GM18499 (cell line): ENCODE data around the gene ADGRV1.
A peak's percentile ranks its signal among the peaks of the same experiment; 100 is the strongest.
"Not testable (repeated sequence)": the region's sequence is repeated elsewhere in the genome, so short reads cannot be mapped to it uniquely, and the experiment has no call there.

Experiments used
- ATAC-seq: cut with Tn5 transposase; IDR thresholded peaks from one replicate; pipeline ENCODE4 v1.9.1; 2021; ENCODE audit warnings: moderate number of reproducible peaks; ENCODE audit not compliant: insufficient read depth, unreplicated experiment

The ADGRV1 gene

GRCh38 chr5:90800515-90800914 lies 241.9 kb downstream of the ADGRV1 start:
- ATAC-seq, result not testable (repeated sequence)

GRCh38 chr5:90802474-90803317 lies 244.1 kb downstream of the ADGRV1 start:
- peak; percentile 75 for ATAC-seq

DNA sequence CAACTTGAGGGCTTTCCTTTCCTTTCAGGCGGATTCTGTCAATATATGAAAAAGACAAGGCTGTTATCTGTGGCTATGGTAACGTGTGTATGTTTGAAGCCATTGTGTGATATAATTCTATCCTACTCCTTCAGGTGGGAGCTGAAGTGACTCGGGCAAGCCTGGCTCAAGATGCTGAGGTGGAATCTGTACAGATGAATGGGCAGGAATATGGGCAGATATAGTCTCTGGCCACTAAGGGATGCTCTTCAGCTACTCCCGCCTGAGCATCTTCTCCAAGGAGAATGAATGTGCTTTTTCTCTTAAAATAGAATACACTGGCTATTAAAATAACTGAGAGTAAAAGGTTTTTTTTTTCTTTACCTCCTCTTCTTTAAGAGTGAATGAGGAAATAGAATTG lies 244.8 kb downstream of the ADGRV1 start:
- no peak for ATAC-seq

GRCh38 chr5:90803876-90804275 lies 245.3 kb downstream of the ADGRV1 start:
- ATAC-seq, result no peak

GRCh38 chr5:90807496-90807895 lies 248.9 kb downstream of the ADGRV1 start:
- no peak for ATAC-seq

DNA sequence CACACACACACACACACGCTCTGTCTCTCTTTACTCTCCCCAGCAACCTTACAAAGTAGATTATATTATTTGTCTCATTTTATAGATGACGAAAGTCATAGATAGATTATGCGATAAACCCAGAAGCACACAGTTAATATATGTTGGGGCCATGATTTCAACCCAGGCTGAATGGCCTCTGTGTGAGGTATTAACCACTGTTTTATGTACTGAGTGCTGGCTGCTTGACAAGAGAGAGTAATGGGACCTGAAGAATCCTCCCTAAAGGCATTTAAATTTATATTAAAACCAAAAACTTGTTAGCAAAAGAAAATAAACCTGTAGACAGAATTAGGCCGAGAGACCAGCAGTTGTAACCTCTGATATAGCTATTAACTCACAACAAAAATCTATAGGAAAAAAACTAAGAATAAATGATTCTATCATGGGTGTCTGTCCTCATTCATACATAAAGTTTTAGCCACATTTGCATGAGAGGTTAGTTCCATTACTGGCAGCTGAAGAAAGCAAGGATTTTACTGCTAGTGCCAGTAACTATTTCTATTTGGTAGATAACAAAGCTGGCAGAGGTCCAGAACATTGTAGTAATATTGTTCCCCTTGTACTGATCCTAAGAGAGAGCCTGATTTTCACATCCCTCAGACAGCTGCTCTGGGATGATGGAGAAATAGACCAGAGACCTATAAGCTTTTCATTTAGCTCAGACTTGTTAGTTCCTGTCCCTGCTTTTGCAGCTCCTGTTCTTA lies 250.9 kb downstream of the ADGRV1 start:
- ATAC-seq, result no peak

DNA sequence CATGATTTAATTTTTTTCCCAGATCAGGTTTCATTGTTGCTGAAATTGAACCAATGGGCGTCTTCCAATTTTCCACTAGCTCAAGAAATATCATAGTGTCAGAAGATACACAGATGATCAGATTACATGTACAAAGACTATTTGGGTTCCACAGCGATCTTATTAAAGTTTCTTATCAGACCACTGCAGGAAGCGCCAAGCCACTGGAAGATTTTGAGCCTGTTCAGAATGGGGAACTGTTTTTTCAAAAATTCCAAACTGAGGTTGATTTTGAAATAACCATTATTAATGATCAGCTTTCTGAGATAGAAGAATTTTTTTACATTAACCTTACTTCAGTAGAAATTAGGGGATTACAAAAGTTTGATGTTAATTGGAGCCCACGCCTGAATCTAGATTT lies 251.6 kb downstream of the ADGRV1 start:
- ATAC-seq, result no peak

DNA sequence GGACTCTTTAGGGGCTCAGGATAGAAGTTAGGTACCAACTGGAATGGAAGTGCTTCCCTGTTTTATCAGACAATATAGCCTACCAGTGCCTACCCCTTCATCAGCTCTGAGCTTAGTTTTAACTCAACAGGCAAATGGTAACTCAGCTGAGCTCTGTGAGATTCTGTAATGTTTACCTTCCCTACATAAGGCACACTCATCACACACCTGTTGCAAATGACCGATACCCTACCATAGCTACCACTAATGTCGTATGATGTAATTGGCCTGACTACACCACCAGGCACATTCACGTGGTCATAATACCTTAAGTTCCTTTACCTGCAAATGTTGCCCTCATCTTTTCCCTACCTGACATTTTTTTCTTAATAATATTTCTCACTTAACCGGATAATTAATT lies 254.8 kb downstream of the ADGRV1 start:
- no peak for ATAC-seq

DNA sequence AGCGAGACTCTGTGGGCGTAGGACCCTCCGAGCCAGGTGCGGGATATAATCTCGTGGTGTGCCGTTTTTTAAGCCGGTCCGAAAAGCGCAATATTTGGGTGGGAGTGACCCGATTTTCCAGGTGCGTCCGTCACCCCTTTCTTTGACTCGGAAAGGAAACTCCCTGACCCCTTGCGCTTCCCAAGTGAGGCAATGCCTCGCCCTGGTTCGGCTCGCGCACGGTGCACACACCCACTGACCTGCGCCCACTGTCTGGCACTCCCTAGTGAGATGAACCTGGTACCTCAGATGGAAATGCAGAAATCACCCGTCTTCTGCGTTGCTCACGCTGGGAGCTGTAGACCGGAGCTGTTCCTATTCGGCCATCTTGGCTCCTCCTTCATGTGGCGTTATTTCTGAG lies 263.5 kb downstream of the ADGRV1 start:
- not testable (repeated sequence) for ATAC-seq

DNA sequence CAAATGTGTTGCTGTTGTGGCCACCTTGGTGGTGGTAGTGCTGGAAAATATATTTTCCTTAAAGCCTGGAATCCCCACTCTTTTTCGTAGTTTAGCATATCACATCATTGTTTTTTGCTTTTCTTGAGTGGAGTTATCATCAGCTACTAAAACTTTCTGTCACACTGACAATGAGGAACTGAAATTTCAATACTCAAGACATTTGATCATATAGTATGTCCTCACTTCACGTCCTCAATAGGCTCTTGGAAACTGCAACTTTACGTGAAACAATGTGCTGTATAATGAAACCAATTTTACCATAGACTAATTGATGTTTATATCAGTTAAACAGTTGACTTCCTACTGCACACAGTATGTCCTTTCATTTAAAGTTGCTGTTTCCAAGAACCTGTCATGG lies 265.8 kb downstream of the ADGRV1 start:
- ATAC-seq, result no peak

GRCh38 chr5:90830058-90830457 lies 271.5 kb downstream of the ADGRV1 start:
- ATAC-seq, result no peak

DNA sequence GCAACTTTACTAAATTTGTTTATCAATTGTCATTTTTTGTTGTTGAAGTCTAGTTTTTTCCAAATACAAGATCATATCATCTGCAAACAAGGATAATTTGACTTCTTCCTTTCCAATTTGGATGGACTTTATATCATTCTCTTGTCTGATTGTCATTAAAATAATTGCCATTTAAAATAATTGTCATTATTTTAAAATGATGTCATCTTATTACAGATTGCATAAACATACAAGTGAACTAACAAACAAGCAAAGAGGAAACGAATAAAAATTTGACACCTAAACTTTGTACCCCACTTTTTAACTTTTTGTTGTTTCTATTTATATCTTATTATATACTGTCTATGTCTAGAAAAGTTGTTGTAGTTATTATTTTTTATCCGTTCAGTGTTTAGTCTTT lies 275.2 kb downstream of the ADGRV1 start:
- no peak for ATAC-seq

DNA sequence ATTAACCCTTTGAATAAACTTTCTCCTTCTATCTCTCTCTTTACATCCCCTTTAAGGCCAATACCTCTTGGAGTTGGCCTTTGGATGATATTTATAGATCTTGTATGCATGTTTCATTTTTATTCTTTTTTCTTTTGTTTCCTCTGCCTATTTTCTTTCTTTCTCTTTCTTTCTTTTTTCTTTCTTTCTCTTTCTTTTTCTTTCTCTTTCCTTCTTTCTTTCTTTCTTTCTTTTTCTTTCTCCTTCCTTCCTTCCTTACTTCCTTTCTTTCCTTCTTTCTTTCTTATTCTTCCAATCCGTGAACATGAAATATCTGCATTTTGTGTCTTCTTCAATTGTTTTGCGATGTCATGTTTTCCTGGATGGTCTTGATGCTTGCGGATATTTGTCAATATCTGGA lies 276.1 kb downstream of the ADGRV1 start:
- ATAC-seq, result no peak

- ATAC-seq, result no peak
Measured at GRCh38 chr5:90843443-90843842, 284.8 kb downstream of the ADGRV1 start.

DNA sequence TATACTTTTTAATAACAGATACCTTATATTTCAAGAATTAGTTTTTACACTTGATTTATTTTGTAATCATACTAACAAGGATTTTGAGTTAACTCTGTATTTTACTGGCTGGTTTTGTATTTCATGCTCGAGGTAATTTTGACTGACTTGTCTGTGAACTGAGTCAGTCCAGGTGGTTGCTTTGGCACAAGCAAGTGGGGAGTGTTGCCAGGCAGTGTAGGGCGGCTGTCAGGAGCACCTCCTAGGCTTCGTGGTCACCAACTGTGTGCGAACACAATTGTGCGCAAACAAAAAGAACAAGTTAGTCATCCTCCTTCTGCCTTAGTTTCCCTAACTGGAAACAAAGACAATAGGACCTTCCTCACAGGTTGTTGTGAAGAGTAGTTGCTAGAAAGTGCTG lies 286.3 kb downstream of the ADGRV1 start:
- ATAC-seq, result no peak

- no peak for ATAC-seq
Measured at GRCh38 chr5:90845723-90846554, 287.3 kb downstream of the ADGRV1 start.

DNA sequence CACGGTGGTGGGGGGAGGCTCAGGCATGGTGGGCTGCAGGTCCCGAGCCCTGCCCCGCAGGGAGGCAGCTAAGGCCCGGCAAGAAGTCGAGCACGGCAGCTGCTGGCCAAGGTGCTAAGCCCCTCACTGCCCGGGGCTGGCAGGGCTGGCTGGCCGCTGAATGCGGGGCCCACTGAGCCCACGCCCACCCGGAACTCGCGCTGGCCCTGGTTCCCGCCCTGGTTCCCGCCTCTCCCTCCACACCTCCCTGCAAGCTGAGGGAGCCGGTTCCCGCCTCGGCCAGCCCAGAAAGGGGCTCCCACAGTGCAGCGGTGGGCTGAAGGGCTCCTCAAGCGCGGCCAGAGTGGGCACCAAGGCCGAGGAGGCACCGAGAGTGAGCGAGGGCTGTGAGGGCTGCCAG lies 289.0 kb downstream of the ADGRV1 start:
- not testable (repeated sequence) for ATAC-seq

- ATAC-seq, result no peak
Measured at GRCh38 chr5:90849939-90850338, 291.3 kb downstream of the ADGRV1 start.

DNA sequence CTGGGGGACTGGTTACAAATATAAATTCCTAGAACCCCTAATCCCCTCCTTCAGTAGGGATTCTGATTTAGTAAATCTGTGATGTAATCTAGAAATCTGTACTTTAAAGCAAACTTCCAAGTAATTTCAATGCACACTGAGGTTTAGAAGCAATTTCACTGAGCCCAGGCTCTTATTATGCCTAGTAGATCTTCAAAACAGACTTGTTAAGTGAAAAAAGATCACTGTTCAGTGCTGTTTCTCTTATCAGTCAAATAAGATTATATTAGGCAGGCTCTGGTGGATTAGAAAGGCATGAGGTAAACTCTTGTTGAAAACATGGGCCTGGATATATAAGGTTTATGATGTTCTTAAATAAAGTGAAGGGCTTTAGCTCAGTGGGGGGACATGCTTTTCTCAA lies 293.9 kb downstream of the ADGRV1 start:
- ATAC-seq, result no peak

DNA sequence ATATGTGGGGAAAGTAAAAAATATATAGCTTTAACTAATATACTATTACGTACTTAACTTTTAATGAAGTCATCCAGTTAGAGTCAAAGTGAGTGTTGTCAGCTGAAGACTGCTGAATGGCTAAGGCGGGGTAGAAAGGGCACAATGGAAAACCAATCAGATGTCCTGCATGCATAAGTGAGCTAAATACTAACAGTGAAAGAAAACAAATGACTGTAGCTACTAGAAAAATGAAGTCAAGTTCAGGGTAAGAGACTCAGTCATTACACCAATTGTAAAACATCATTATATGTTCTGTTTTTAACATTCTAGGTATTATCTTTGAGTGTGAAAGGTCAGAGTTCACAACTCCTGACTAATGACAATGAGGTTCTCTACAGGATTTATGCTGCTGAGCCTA lies 295.2 kb downstream of the ADGRV1 start:
- no peak for ATAC-seq

GRCh38 chr5:90854169-90854568 lies 295.6 kb downstream of the ADGRV1 start:
- no peak for ATAC-seq
